ENCODE measurements around the gene FAM114A2. TPM values are rescaled to one million over a fixed set of nuclear protein-coding genes. Genes with fewer than 3 reads are reported as not detected.

The FAM114A2 gene
- total and polyA plus RNA-seq, 7 donors: 11.2 to 36.5 (median 23.2) TPM

GRCh38 chr5:153981905-153982605 lies 56.7 kb downstream of the FAM114A2 start:
- no peaks in the 10 kb centered on the region for H3K27me3 ChIP-seq (ENCODE audit: insufficient read depth in 3 of 3, low read length in 2 of 3)
- no peaks in the 10 kb centered on the region for H3K36me3 ChIP-seq (ENCODE audit: insufficient read depth in 1 of 2, low read depth in 1 of 2)
- ATAC-seq: no peak
- no peak for DNase-seq
- H3K9me3 ChIP-seq: no peaks in the 10 kb centered on the region
- no peak overlapping the region for H3K27ac ChIP-seq
- 71 to 81% (median 77%) methylated on average over 4 of the region's 4 CpGs for WGBS, 3 donors
- no peaks in the 10 kb centered on the region for H3K4me1 ChIP-seq
- intact Hi-C loops (cut with DNase I): no loop called here
- TF ChIP-seq, protein P1, sequence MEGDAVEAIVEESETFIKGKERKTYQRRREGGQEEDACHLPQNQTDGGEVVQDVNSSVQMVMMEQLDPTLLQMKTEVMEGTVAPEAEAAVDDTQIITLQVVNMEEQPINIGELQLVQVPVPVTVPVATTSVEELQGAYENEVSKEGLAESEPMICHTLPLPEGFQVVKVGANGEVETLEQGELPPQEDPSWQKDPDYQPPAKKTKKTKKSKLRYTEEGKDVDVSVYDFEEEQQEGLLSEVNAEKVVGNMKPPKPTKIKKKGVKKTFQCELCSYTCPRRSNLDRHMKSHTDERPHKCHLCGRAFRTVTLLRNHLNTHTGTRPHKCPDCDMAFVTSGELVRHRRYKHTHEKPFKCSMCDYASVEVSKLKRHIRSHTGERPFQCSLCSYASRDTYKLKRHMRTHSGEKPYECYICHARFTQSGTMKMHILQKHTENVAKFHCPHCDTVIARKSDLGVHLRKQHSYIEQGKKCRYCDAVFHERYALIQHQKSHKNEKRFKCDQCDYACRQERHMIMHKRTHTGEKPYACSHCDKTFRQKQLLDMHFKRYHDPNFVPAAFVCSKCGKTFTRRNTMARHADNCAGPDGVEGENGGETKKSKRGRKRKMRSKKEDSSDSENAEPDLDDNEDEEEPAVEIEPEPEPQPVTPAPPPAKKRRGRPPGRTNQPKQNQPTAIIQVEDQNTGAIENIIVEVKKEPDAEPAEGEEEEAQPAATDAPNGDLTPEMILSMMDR (IDR thresholded peaks at IDR 0.05): no peak
- H3K4me3 ChIP-seq: no peak overlapping the region

- intact Hi-C loops (cut with DNase I): loop anchor here (5.0 to 10.0 kb wide), 3 partner anchors 203 to 423 kb away; no protein-coding TSS in a partner anchor
- Histone ChIP-seq H3K4me1 (no peaks in the 10 kb centered on the region), H3K36me3 (ENCODE audit: insufficient read depth in 1 of 2, low read depth in 1 of 2) (no peaks in the 10 kb centered on the region), H3K27ac (no peak overlapping the region), H3K9me3 (no peaks in the 10 kb centered on the region), H3K27me3 (ENCODE audit: insufficient read depth in 3 of 3, low read length in 2 of 3) (no peaks in the 10 kb centered on the region), H3K4me3 (no peak overlapping the region)
- TF ChIP-seq, protein P1 (IDR thresholded peaks at IDR 0.05): no peak
- ATAC-seq (no peak), DNase-seq (no peak)
- 53 to 58% (median 54%) methylated on average over 4 of the region's 4 CpGs for whole genome bisulfite sequencing, 3 donors
Measured at GRCh38 chr5:153979028-153979783, 59.5 kb downstream of the FAM114A2 start.

- no peak for DNase-seq
- Histone ChIP-seq H3K9me3 (no peaks in the 10 kb centered on the region), H3K27me3 (ENCODE audit: insufficient read depth in 3 of 3, low read length in 2 of 3) (no peaks in the 10 kb centered on the region), H3K4me1 (no peaks in the 10 kb centered on the region), H3K36me3 (ENCODE audit: insufficient read depth in 1 of 2, low read depth in 1 of 2) (no peaks in the 10 kb centered on the region), H3K4me3 (no peak overlapping the region), H3K27ac (no peak overlapping the region)
- ATAC-seq: peak in 1 of 4 donors; percentile 10
- TF ChIP-seq, protein P1 (IDR thresholded peaks at IDR 0.05): no peak
- intact Hi-C loops (cut with DNase I): loop anchor here (5.0 to 10.0 kb wide), 3 partner anchors 208 to 428 kb away; no protein-coding TSS in a partner anchor
Measured at GRCh38 chr5:153974813-153975163, 63.9 kb downstream of the FAM114A2 start.

- intact Hi-C loops (cut with DNase I): loop anchor here in 1 of 2 donors (10.0 kb wide), 1 partner anchor 211 kb away; no protein-coding TSS in a partner anchor
- Histone ChIP-seq H3K4me3 (no peak overlapping the region), H3K36me3 (ENCODE audit: insufficient read depth in 1 of 2, low read depth in 1 of 2) (no peaks in the 10 kb centered on the region), H3K27ac (no peak overlapping the region), H3K9me3 (no peaks in the 10 kb centered on the region), H3K27me3 (ENCODE audit: insufficient read depth in 3 of 3, low read length in 2 of 3) (no peaks in the 10 kb centered on the region), H3K4me1 (no peaks in the 10 kb centered on the region)
- DNase-seq: no peak
- TF ChIP-seq, protein P1 (IDR thresholded peaks at IDR 0.05): peak; percentile 68
- WGBS, 3 donors: 13 to 17% (median 17%) methylated on average over 7 of the region's 7 CpGs
- peak in 1 of 4 donors; percentile 55 for ATAC-seq
Measured at GRCh38 chr5:153974131-153974812, 64.4 kb downstream of the FAM114A2 start.

All from psoas muscle (tissue), 8 donors.